Activated naive CD4-positive, alpha-beta T cell treated with anti-CD3 and anti-CD28 coated beads for 36 hours (primary cell): Measurements from ENCODE around the gene CARD19. TPM values are rescaled to one million over a fixed set of nuclear protein-coding genes. Genes with fewer than 3 reads are reported as not detected.
"Not testable (repeated sequence)": the region's sequence is repeated elsewhere in the genome, so short reads cannot be mapped to it uniquely, and the experiment has no call there.

Experiments
- CTCF ChIA-PET: fragments of 350-600 bp; sonication (Branson Sonifier 250); formaldehyde crosslinking; loops from one replicate; lab custom pipeline; 2021; ENCODE audit warnings: antibody characterized with exemption; lab: Charles Lee
- DNase-seq: peaks from one replicate; pipeline ENCODE4 v3.0.0-alpha.2; 2020
- H3K27ac Mint-ChIP-seq: one replicate; pipeline ENCODE4 v1.8.0; 2021; ENCODE audit warnings: mild to moderate bottlenecking, mixed read lengths
- H3K27me3 Mint-ChIP-seq: one replicate; pipeline ENCODE4 v1.8.0; 2021; ENCODE audit warnings: low read depth, mixed read lengths
- H3K36me3 Mint-ChIP-seq: one replicate; pipeline ENCODE4 v1.8.0; 2021; ENCODE audit warnings: low read depth, mixed read lengths
- H3K4me1 Mint-ChIP-seq: one replicate; pipeline ENCODE4 v1.8.0; 2021; ENCODE audit warnings: low read depth, mixed read lengths
- H3K4me3 Mint-ChIP-seq: one replicate; pipeline ENCODE4 v1.8.0; 2021; ENCODE audit warnings: mild to moderate bottlenecking, moderate library complexity, mixed read lengths
- H3K9me3 Mint-ChIP-seq: one replicate; pipeline ENCODE4 v1.8.0; 2021; ENCODE audit warnings: mixed read lengths
- intact Hi-C: fragments of 100-400 bp; cut with micrococcal nuclease; formaldehyde crosslinking; loops from one replicate; pipeline ENCODE4 v1.15.1; 2023
- total RNA-seq, 2 experiments: library from RNA; stranded (reverse); gene quantifications; one replicate each; pipeline ENCODE4 v1.2.3, GENCODE V29; 2021

CARD19 gene
- total RNA-seq, 2 experiments from 2014 or later, result 51.4 to 52.0 TPM

DNA sequence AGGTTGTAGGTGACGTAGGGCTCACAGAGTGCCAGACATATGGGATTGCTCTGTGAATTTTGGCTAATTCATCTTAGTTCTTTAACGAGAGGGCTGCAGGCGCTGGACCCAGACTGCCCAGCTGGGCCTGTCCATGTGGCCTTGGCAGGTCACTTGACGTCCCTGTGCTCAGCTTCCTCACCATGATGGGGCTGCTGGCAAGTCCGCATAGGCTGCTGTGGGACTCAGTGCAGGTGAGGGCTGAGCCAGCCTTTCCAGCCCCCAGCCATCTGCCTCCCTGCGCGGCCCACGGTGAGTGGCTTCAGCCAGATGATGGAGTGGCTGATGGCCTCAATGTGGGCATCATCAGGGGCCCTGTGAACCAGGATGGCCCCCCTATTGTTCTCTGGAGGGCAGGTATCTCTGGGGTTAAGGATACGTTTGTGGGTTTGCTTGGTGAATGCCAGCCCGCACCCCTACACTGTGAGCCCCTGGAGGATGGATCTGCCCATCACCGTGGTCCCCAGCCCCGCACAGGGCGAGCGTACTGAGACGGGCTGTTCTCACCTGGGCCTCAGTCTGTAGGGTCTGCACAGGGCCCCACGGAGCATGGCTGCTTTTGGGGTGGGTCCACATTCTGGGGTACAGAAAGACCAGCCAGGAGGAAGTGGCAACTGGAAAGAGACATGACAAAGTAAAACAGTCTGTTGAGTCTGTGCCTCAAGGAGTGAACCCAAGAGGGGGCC is 3.7 kb downstream of the CARD19 start:
- CTCF ChIA-PET, result interaction anchor here (3.0 kb wide), 1 partner anchor 9 kb away, joined by 20 read pairs; no protein-coding TSS in a partner anchor
- intact Hi-C loops, result loop anchor here (5.0 kb wide), 2 partner anchors 222 to 468 kb away; partner anchors contain the start of gene ZNF484
- no peaks in the 10 kb centered on the region for H3K27me3 Mint-ChIP-seq
- DNase-seq, result no peak
- H3K4me1 Mint-ChIP-seq, result peaks cover 62% of the 10 kb centered on the region
- H3K27ac Mint-ChIP-seq, result no peak overlapping the region
- peaks cover 14% of the 10 kb centered on the region for H3K9me3 Mint-ChIP-seq
- H3K4me3 Mint-ChIP-seq, result peak overlapping the region; percentile 2
- H3K36me3 Mint-ChIP-seq, result peaks cover 16% of the 10 kb centered on the region

DNA sequence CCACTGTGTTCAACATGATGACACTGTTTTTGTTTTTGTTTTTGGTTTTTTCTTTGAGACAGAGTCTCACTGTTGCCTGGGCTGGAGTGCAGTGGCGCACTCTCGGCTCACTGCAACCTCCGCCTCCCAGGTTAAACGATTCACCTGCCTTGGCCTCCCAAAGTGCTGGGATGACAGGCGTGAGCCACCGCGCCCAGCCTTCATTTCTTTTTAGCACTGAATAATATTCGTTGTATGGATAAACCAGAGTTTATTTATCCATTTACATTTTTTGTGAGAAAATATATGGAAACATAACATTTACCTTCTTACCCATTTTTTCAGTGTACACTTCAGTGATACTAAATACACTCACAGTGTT is 4.2 kb downstream of the CARD19 start:
- intact Hi-C loops, result no loop called here
- H3K4me1 Mint-ChIP-seq, result peaks cover 65% of the 10 kb centered on the region
- DNase-seq, result no peak

DNA sequence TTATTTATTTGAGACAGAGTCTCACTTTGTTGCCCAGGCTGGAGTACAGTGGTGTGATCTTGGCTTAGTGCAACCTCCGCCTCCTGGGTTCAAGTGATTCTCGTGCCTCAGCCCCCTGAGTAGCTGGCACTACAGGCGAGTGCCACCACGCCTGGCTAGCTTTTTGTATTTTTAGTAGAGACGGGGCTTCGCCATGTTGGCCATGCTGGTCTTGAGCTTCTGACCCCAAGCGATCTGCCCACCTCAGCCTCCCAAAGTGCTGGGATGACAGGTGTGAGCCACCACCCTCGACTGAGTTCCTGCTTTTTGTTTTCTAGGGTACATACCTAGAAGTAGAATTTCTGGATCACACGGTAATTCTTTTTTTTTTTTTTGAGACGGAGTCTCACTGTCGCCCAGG is 5.1 kb downstream of the CARD19 start:
- peaks cover 71% of the 10 kb centered on the region for H3K4me1 Mint-ChIP-seq
- CTCF ChIA-PET, result interaction anchor here (0.6 to 1.0 kb wide), 2 partner anchors 29 to 65 kb away, joined by 5 to 6 read pairs; no protein-coding TSS in a partner anchor
- intact Hi-C loops, H3K27ac Mint-ChIP-seq, DNase-seq, H3K4me3 Mint-ChIP-seq, H3K27me3 Mint-ChIP-seq: not testable (repeated sequence)
- peaks cover 19% of the 10 kb centered on the region for H3K36me3 Mint-ChIP-seq
- peaks cover 16% of the 10 kb centered on the region for H3K9me3 Mint-ChIP-seq

More for the DNA sequence above, 4.2 kb downstream of the CARD19 start:
- CTCF ChIA-PET, result no interaction called here
- Mint-ChIP-seq H3K4me3 (no peak overlapping the region), H3K27ac (no peak overlapping the region), H3K36me3 (peaks cover 19% of the 10 kb centered on the region), H3K9me3 (peaks cover 16% of the 10 kb centered on the region), H3K27me3 (no peaks in the 10 kb centered on the region)

DNA sequence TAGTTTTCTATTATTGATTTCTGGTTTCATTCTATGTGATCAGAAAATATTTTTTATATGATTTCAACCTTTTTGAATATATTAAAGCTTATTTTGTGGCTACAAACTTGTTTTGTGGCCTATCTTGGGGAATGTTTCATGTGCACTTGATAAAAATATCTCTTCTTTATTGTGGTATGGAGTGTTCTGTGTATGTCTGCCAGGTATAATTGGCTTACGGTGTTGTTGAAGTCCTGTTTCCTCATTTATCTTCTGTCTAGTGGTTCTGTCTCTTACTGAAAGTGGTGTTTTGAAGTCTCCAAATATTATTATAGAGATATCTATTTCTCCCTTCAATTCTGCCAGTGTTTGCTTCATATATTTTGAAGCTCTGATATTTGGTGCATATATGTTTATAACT is 9.6 kb downstream of the CARD19 start:
- Mint-ChIP-seq H3K9me3 (peaks cover 13% of the 10 kb centered on the region), H3K4me1 (peaks cover 71% of the 10 kb centered on the region), H3K36me3 (peaks cover 24% of the 10 kb centered on the region), H3K4me3 (no peak overlapping the region), H3K27me3 (no peaks in the 10 kb centered on the region), H3K27ac (no peak overlapping the region)
- intact Hi-C loops, result loop anchor here (5.0 kb wide), 1 partner anchor 298 kb away; no protein-coding TSS in a partner anchor
- DNase-seq, result no peak
- CTCF ChIA-PET, result interaction anchor here (1.5 to 1.7 kb wide), 3 partner anchors 24 to 103 kb away, joined by 4 to 8 read pairs (median 4); no protein-coding TSS in a partner anchor

DNA sequence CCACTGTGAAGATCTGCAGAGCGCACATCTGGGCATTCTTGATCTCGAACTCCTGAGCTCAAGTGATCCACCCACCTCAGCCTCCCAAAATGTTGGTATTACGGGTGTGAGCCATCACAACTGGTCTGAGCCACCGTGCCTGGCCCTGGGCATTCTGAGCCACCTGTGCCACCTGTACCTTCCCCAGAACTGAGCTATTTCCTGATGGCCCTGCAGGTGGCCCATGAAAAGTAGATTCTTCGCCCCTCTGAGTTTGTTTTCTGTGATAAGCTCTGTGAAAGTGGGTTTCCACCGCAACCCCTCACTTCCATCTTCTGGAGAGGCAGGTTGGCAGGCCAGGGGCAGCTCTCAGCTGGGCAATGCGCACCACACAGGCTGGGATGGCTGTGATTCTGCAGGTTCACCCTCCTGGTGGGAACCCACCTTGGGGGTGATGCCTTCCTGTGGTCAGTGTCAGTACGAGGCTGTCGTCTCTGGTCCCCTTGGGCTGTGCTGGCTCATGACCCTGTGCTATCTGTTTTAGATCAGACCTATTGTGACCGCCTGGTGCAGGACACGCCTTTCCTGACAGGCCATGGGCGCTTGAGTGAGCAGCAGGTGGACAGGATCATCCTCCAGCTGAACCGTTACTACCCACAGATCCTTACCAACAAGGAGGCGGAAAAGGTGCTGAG is 11.3 kb downstream of the CARD19 start:
- H3K9me3 Mint-ChIP-seq, result peaks cover 11% of the 10 kb centered on the region
- no peaks in the 10 kb centered on the region for H3K27me3 Mint-ChIP-seq
- H3K36me3 Mint-ChIP-seq, result peaks cover 26% of the 10 kb centered on the region
- DNase-seq, result no peak
- H3K27ac Mint-ChIP-seq, result peak overlapping the region; percentile 76
- no peak overlapping the region for H3K4me3 Mint-ChIP-seq
- H3K4me1 Mint-ChIP-seq, result peaks cover 62% of the 10 kb centered on the region
- intact Hi-C loops, result loop anchor here (5.0 kb wide), 1 partner anchor 300 kb away; no protein-coding TSS in a partner anchor
- CTCF ChIA-PET, result interaction anchor here (0.6 to 3.2 kb wide), 10 partner anchors 11 to 392 kb away, joined by 3 to 36 read pairs (median 6); no protein-coding TSS in a partner anchor

DNA sequence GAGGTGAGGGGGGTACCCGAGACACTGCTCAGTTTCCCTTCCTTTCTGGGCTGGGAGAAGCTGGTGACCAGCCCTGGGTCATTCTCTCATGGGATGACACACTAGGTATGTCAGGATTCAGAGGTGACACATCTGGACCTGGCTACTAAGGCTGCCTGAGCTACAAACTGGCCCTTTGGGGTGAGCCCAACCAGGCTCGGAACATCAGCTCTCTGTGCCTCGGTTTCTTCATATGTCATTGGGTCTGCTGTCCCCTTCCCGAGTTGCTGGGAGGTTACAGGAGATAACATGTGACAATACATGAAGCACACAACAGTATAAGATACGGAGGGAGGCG is 11.8 kb downstream of the CARD19 start:
- H3K27ac Mint-ChIP-seq, result peak overlapping the region; percentile 76
- H3K9me3 Mint-ChIP-seq, result peaks cover 11% of the 10 kb centered on the region
- CTCF ChIA-PET, result interaction anchor here (0.7 to 3.2 kb wide), 12 partner anchors 13 to 194 kb away, joined by 3 to 36 read pairs (median 6); no protein-coding TSS in a partner anchor
- H3K4me3 Mint-ChIP-seq, result no peak overlapping the region
- H3K36me3 Mint-ChIP-seq, result peaks cover 26% of the 10 kb centered on the region
- no peak for DNase-seq
- H3K27me3 Mint-ChIP-seq, result no peaks in the 10 kb centered on the region
- peaks cover 57% of the 10 kb centered on the region for H3K4me1 Mint-ChIP-seq
- intact Hi-C loops, result loop anchor here (1.0 to 5.0 kb wide), 5 partner anchors 9 to 300 kb away; no protein-coding TSS in a partner anchor

DNA sequence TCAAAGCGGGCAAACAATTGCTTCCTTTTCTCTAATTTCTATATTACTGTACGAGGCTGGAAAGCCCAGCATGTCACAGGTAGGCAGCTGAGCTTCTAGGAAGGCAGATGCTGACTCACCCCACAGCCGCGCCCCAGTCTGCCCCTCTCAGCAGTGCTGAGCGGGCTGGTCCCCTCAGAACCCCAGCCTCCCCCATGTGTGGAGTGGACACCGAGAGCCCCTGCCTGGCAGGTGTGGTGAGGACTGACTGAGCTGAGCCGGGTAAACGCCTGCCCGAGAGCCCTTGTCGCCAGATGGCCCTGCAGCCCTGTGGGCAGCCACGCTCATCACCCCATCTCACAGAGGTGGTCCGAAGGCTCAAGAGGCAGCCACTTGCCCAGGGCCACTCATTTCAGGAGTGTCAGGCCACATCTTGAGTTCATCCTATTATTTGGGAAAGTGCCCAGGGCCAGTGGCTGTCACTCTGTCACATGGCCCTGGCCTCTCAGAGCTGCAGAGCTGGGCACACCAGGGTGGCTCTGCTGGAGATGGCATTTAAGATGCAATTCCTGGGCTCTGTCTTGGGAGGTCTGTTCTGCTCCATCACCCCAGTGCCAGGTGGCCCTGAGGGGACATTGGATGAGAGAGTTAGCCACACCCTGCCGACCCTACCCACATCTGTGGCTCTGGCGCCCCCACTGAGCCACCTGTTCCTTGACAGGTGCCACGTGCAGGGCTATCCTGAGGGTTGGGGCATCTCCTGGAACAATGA is 12.4 kb downstream of the CARD19 start:
- no peak overlapping the region for H3K4me3 Mint-ChIP-seq
- DNase-seq, result peak; percentile 80

DNA sequence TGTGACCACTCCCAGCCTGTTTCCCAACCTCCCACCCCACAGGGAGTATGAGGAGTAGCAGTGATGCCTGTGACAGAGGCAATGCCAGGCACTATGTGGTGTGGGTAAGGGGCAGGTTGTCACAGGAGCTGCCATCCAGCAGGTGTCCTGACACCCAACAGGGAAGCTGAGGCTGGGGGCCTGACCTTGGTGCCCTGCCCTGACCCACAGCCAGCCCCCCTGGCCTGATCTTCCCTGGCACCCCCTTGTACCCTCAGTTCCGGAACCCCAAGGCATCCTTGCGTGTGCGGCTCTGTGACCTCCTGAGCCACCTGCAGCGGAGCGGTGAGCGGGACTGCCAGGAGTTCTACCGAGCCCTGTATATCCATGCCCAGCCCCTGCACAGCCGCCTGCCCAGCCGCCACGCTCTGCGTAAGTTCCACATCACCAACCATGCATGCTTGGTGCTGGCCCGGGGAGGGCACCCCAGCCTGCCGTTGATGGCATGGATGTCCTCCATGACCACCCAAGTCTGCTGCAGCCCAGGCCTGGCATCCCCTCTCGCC is 14.4 kb downstream of the CARD19 start:
- Mint-ChIP-seq H3K9me3 (no peaks in the 10 kb centered on the region), H3K27me3 (no peaks in the 10 kb centered on the region), H3K27ac (no peak overlapping the region), H3K4me3 (no peak overlapping the region), H3K4me1 (peaks cover 53% of the 10 kb centered on the region), H3K36me3 (peaks cover 12% of the 10 kb centered on the region)
- intact Hi-C loops, result no loop called here
- no peak for DNase-seq
- CTCF ChIA-PET, result interaction anchor here (0.7 to 3.2 kb wide), 3 partner anchors 85 to 976 kb away, joined by 3 to 20 read pairs (median 9); no protein-coding TSS in a partner anchor

More for the DNA sequence above, 12.4 kb downstream of the CARD19 start:
- Mint-ChIP-seq H3K27ac (peak overlapping the region; percentile 76), H3K27me3 (no peaks in the 10 kb centered on the region), H3K9me3 (peaks cover 10% of the 10 kb centered on the region), H3K36me3 (peaks cover 23% of the 10 kb centered on the region), H3K4me1 (peaks cover 55% of the 10 kb centered on the region)
- CTCF ChIA-PET, result interaction anchor here (0.6 to 3.2 kb wide), 46 partner anchors 10 to 457 kb away, joined by 3 to 36 read pairs (median 6); partner anchors contain the start of gene NINJ1
- intact Hi-C loops, result loop anchor here (1.0 to 5.0 kb wide), 7 partner anchors 10 to 301 kb away; no protein-coding TSS in a partner anchor

DNA sequence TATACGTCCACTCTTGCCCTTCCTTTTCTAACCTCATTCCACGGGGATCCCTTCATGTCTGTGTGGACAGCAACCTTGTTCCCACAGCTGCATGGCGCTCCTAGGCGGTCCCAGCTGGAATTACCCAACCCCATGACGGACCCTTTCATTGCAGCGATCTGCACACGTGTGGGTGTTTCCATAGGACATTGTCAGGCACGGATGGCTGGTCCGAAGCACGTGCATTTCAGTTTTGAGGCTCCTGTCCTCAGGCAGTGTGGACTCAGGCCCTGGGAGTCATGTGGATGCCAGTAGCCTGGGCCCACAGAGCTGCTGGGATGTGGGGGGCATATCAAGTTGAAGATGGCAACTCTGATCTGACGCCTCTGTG is 15.0 kb downstream of the CARD19 start:
- Mint-ChIP-seq H3K9me3 (no peaks in the 10 kb centered on the region), H3K27me3 (no peaks in the 10 kb centered on the region), H3K36me3 (peaks cover 12% of the 10 kb centered on the region), H3K4me1 (peaks cover 48% of the 10 kb centered on the region), H3K27ac (no peak overlapping the region), H3K4me3 (no peak overlapping the region)
- no peak for DNase-seq
- intact Hi-C loops, result no loop called here
- CTCF ChIA-PET, result interaction anchor here (0.7 kb wide), 1 partner anchor 72 kb away, joined by 3 read pairs; no protein-coding TSS in a partner anchor

DNA sequence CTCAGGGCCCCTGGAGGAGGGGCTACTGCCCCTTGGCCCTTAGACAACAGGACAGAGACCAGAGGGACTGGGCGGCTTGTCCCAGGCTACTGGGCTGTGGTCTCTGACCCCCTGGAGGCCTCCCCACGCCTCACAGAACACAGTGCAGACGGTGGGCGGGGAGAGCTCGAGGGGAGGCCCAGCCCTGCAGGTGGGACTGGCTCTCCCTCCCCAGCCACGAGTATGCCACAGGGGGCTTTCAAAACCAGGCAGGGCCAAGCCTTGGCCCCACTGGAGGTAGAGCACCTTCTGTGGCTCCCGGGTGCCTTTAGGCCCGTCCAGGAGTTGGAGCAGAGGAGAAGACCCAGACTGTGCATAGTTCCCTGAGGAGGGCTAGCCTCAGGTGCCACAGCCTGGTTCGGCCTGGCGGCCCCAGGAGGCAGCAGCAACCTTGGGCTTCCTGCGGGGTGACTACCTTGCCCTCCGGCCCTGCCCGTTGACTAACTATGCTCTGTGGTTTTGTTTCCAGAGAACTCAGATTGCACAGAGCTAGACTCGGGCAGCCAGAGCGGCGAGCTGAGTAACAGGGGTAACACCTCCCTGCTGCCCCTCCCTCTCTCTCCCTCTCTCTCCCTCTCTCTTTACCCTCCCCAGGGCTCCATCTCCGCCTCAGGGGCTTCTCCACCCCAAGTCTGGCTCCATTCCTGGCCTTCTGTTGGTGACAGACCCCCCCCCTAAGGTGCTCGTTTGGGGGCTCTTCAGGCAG is 15.5 kb downstream of the CARD19 start:
- no peak for DNase-seq
- Mint-ChIP-seq H3K27ac (no peak overlapping the region), H3K27me3 (no peaks in the 10 kb centered on the region), H3K4me3 (no peak overlapping the region), H3K4me1 (peaks cover 44% of the 10 kb centered on the region), H3K9me3 (no peaks in the 10 kb centered on the region), H3K36me3 (peaks cover 12% of the 10 kb centered on the region)
- CTCF ChIA-PET, result interaction anchor here (0.7 to 1.1 kb wide), 2 partner anchors 19 to 72 kb away, joined by 3 read pairs; no protein-coding TSS in a partner anchor
- intact Hi-C loops, result no loop called here
